ENCODE results near the gene RNF181. TPM values are rescaled to one million over a fixed set of nuclear protein-coding genes. Genes with fewer than 3 reads are reported as not detected.

RNF181 gene
- total and polyA plus RNA-seq, 2 of the 13 experiments (the other 11 are each of a cell fraction or from before 2014, with no cell fraction given): 224 to 578 TPM

DNA sequence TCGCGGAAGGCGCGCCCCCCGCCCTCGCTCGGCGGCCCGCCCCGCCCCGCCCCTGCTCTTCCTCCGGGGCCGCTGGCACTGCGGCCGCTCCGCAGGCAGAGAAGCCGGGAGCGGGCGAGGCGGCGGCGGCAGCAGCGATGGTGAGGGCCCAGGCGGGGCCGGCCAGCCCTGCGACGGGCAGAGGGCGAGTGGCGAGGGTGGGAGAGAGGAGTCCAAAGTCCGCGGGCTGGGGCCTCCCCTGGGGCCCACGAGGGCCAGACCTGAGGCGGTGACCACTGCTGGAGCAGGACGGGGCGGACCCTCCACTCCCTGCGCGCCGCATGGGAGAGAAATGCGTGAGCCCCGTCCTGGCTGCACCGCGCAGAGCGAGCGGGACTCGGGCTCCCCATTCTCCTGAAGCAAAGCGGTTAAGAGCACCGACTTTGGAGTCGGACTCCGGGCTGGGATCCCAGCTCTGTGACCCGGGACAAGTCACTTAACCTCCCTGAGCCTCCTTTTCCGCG, 11.1 kb upstream of the RNF181 start, which contains the start of gene VAMP5 (continued):
- TF ChIP-seq ZNF660 (CRISPR knock-in tag; IDR thresholded peaks at IDR 0.05; ENCODE audit: borderline replicate concordance, low read depth) (no peak), TBX2 (CRISPR knock-in tag; IDR thresholded peaks at IDR 0.05; ENCODE audit: borderline replicate concordance) (no peak; the same call in 1 of the 2 replicates), PAF1 (CRISPR knock-in tag; IDR thresholded peaks at IDR 0.05) (0 out of 2 replicates have a peak, but pooled peaks have one; percentile 70), KAT8 (CRISPR knock-in tag; IDR thresholded peaks at IDR 0.05) (peak; percentile 71), ZBED4 (CRISPR knock-in tag; IDR thresholded peaks at IDR 0.05; ENCODE audit: borderline replicate concordance) (peak; percentile 66; the same call in 1 of the 2 replicates), REST (IDR thresholded peaks at IDR 0.05; ENCODE audit: borderline replicate concordance in 1 of 2, low read depth in 1 of 2, low read length in 2 of 2) (peak in 1 of 2 experiments; percentile 77; a peak in 1 of 4 replicates), ZNF292 (CRISPR knock-in tag; IDR thresholded peaks at IDR 0.05; ENCODE audit: borderline replicate concordance, low read depth) (no peak; the same call in 1 of the 2 replicates), MATR3 (CRISPR knock-in tag; IDR thresholded peaks at IDR 0.05) (no peak), CC2D1A (CRISPR knock-in tag; IDR thresholded peaks at IDR 0.05) (no peak), ZFP82 (CRISPR knock-in tag; IDR thresholded peaks at IDR 0.05; ENCODE audit: borderline replicate concordance) (no peak), ZNF263 (CRISPR knock-in tag; IDR thresholded peaks at IDR 0.05) (no peak), SYNCRIP (IDR thresholded peaks at IDR 0.05; ENCODE audit: insufficient read depth, low read depth, low read length) (no peak)
- TF ChIP-seq, protein P1, sequence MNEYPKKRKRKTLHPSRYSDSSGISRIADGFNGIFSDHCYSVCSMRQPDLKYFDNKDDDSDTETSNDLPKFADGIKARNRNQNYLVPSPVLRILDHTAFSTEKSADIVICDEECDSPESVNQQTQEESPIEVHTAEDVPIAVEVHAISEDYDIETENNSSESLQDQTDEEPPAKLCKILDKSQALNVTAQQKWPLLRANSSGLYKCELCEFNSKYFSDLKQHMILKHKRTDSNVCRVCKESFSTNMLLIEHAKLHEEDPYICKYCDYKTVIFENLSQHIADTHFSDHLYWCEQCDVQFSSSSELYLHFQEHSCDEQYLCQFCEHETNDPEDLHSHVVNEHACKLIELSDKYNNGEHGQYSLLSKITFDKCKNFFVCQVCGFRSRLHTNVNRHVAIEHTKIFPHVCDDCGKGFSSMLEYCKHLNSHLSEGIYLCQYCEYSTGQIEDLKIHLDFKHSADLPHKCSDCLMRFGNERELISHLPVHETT (CRISPR knock-in tag; conservative IDR thresholded peaks at IDR 0.05): peak; percentile 47
- TF ChIP-seq, protein P2, sequence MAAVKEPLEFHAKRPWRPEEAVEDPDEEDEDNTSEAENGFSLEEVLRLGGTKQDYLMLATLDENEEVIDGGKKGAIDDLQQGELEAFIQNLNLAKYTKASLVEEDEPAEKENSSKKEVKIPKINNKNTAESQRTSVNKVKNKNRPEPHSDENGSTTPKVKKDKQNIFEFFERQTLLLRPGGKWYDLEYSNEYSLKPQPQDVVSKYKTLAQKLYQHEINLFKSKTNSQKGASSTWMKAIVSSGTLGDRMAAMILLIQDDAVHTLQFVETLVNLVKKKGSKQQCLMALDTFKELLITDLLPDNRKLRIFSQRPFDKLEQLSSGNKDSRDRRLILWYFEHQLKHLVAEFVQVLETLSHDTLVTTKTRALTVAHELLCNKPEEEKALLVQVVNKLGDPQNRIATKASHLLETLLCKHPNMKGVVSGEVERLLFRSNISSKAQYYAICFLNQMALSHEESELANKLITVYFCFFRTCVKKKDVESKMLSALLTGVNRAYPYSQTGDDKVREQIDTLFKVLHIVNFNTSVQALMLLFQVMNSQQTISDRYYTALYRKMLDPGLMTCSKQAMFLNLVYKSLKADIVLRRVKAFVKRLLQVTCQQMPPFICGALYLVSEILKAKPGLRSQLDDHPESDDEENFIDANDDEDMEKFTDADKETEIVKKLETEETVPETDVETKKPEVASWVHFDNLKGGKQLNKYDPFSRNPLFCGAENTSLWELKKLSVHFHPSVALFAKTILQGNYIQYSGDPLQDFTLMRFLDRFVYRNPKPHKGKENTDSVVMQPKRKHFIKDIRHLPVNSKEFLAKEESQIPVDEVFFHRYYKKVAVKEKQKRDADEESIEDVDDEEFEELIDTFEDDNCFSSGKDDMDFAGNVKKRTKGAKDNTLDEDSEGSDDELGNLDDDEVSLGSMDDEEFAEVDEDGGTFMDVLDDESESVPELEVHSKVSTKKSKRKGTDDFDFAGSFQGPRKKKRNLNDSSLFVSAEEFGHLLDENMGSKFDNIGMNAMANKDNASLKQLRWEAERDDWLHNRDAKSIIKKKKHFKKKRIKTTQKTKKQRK (IDR thresholded peaks at IDR 0.05; ENCODE audit: low read length): no peak
- TF ChIP-seq, protein P3, sequence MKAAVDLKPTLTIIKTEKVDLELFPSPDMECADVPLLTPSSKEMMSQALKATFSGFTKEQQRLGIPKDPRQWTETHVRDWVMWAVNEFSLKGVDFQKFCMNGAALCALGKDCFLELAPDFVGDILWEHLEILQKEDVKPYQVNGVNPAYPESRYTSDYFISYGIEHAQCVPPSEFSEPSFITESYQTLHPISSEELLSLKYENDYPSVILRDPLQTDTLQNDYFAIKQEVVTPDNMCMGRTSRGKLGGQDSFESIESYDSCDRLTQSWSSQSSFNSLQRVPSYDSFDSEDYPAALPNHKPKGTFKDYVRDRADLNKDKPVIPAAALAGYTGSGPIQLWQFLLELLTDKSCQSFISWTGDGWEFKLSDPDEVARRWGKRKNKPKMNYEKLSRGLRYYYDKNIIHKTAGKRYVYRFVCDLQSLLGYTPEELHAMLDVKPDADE (CRISPR knock-in tag; IDR thresholded peaks at IDR 0.05): 0 out of 2 replicates have a peak, but pooled peaks have one; percentile 47
